IMR-90 (cell line): Measurements from ENCODE around the gene PFKFB1. TPM values are rescaled to one million over a fixed set of nuclear protein-coding genes. Genes with fewer than 3 reads are reported as not detected.

Experiments used
- ATAC-seq: fragments of 200-7000 bp; cut with Tn5 transposase; 2 replicates; pipeline ENCODE4 v1.9.1; 2020; ENCODE audit warnings: low read depth, mild to moderate bottlenecking, moderate library complexity
- BruUV-seq: library from RNA; stranded (reverse); fragments of 400-500 nt; replicated peaks from 2 replicates; lab custom pipeline; 2021; lab: Mats Ljungman, UMichigan
- CTCF ChIA-PET: fragments of 300-600 bp; formaldehyde crosslinking; extraction: SDS; loops from one replicate; lab custom pipeline; 2021; ENCODE audit warnings: antibody characterized with exemption; lab: Yijun Ruan, JAX
- POLR2A ChIA-PET: fragments of 300-600 bp; sonication (Branson Sonifier 250); formaldehyde crosslinking; loops from one replicate; lab custom pipeline; 2022; ENCODE audit warnings: antibody characterized with exemption; ENCODE audit not compliant: unreplicated experiment; lab: Charles Lee
- DNase-seq: peaks from one replicate; pipeline ENCODE4 v3.0.0; 2013
- H2AFZ ChIP-seq: replicated peaks from 2 replicates; pipeline ENCODE3; 2013; ENCODE audit warnings: low read length, mild to moderate bottlenecking; ENCODE audit not compliant: poor library complexity
- H2AK5ac ChIP-seq: 2 replicates; pipeline ENCODE4 v1.6.1; 2013; ENCODE audit warnings: low read depth, low read length, inconsistent platforms
- H2AK9ac ChIP-seq: replicated peaks from 2 replicates; pipeline ENCODE3; 2013; ENCODE audit warnings: mild to moderate bottlenecking, low read depth, low read length, moderate library complexity; ENCODE audit not compliant: poor library complexity
- H2BK120ac ChIP-seq: 2 replicates; pipeline ENCODE4 v1.6.1; 2013; ENCODE audit warnings: low read depth, low read length, inconsistent platforms
- H2BK15ac ChIP-seq: 3 replicates; pipeline ENCODE4 v1.6.1; 2013; ENCODE audit warnings: low read depth, low read length, inconsistent platforms
- H2BK20ac ChIP-seq: 2 replicates; pipeline ENCODE4 v1.6.1; 2013; ENCODE audit warnings: low read depth, mild to moderate bottlenecking, inconsistent platforms, low read length, moderate library complexity
- H2BK5ac ChIP-seq: 2 replicates; pipeline ENCODE4 v1.6.1; 2013; ENCODE audit warnings: mild to moderate bottlenecking, low read depth, low read length, inconsistent platforms; ENCODE audit not compliant: poor library complexity, severe bottlenecking
- H3K14ac ChIP-seq: replicated peaks from 2 replicates; pipeline ENCODE4 v1.6.1; 2013; ENCODE audit warnings: low read depth, low read length, inconsistent platforms
- H3K18ac ChIP-seq: 2 replicates; pipeline ENCODE4 v1.6.1; 2013; ENCODE audit warnings: low read depth, low read length, control low read depth
- H3K23ac ChIP-seq: 2 replicates; pipeline ENCODE4 v1.6.1; 2013; ENCODE audit warnings: low read depth, low read length, inconsistent platforms
- H3K27ac ChIP-seq: 2 replicates; pipeline ENCODE4 v1.5.1; 2013; ENCODE audit warnings: mild to moderate bottlenecking, control low read depth, low read length; ENCODE audit not compliant: insufficient read depth
- H3K27me3 ChIP-seq: 2 replicates; pipeline ENCODE4 v1.6.1; 2013; ENCODE audit warnings: low read length; ENCODE audit not compliant: control insufficient read depth, insufficient read depth
- H3K36me3 ChIP-seq: 2 replicates; pipeline ENCODE4 v1.6.1; 2013; ENCODE audit warnings: low read length, mixed read lengths; ENCODE audit not compliant: control insufficient read depth, insufficient read depth
- H3K4ac ChIP-seq: 2 replicates; pipeline ENCODE4 v1.6.1; 2013; ENCODE audit warnings: low read depth, low read length, inconsistent platforms
- H3K4me1 ChIP-seq: 2 replicates; pipeline ENCODE4 v1.6.1; 2013; ENCODE audit warnings: low read length, mixed read lengths; ENCODE audit not compliant: control insufficient read depth, insufficient read depth
- H3K4me2 ChIP-seq: 2 replicates; pipeline ENCODE4 v1.6.1; 2013; ENCODE audit warnings: low read depth, mild to moderate bottlenecking, control low read depth, low read length, moderate library complexity
- H3K4me3 ChIP-seq: 2 replicates; pipeline ENCODE4 v1.5.1; 2013; ENCODE audit warnings: low read depth, mild to moderate bottlenecking, control low read depth, low read length, moderate library complexity; ENCODE audit not compliant: insufficient read depth
- H3K56ac ChIP-seq: 2 replicates; pipeline ENCODE4 v1.6.1; 2013; ENCODE audit warnings: low read length, inconsistent platforms; ENCODE audit not compliant: insufficient read depth; ENCODE audit errors: extremely low read depth
- H3K79me1 ChIP-seq, 2 experiments: 2 replicates each; pipeline ENCODE4 v1.6.1; 2013; ENCODE audit warnings: low read length in 2 of 2, inconsistent platforms in 1 of 2, low read depth in 1 of 2
- H3K9ac ChIP-seq: 2 replicates; pipeline ENCODE4 v1.6.1; 2013; ENCODE audit warnings: low read depth, low read length, control low read depth
- H3K9me1 ChIP-seq: 2 replicates; pipeline ENCODE4 v1.6.1; 2013; ENCODE audit warnings: low read length, inconsistent platforms; ENCODE audit not compliant: insufficient read depth
- H3K9me3 ChIP-seq: 2 replicates; pipeline ENCODE4 v1.6.1; 2013; ENCODE audit warnings: low read length; ENCODE audit not compliant: control insufficient read depth, insufficient read depth
- H4K20me1 ChIP-seq: 2 replicates; pipeline ENCODE4 v1.6.1; 2013; ENCODE audit warnings: low read length, inconsistent platforms; ENCODE audit not compliant: insufficient read depth
- H4K5ac ChIP-seq: 2 replicates; pipeline ENCODE4 v1.6.1; 2013; ENCODE audit warnings: mild to moderate bottlenecking, low read depth, low read length, control low read depth
- H4K8ac ChIP-seq, 2 experiments: 2 replicates each; pipeline ENCODE4 v1.6.1; 2013; ENCODE audit warnings: low read depth in 2 of 2, low read length in 2 of 2, control low read depth in 1 of 2, inconsistent platforms in 1 of 2
- H4K91ac ChIP-seq: 2 replicates; pipeline ENCODE4 v1.6.1; 2013; ENCODE audit warnings: low read depth, low read length, inconsistent platforms; ENCODE audit not compliant: insufficient read depth
- MAZ ChIP-seq: IDR thresholded peaks from 2 replicates; pipeline ENCODE4 v1.6.1; 2012; ENCODE audit warnings: low read depth, mild to moderate bottlenecking, low read length, improper control_type of control experiment, moderate library complexity, borderline replicate concordance
- NFE2L2 ChIP-seq: fragments of 150-350 bp; IDR thresholded peaks from 2 replicates; pipeline ENCODE4 v1.6.1; 2016; ENCODE audit warnings: low read depth, mild to moderate bottlenecking, low read length
- WGBS, 2 experiments: methylation state at CpG; one replicate each; pipeline versions ENCODE4 v1.1.5 to v1.1.7; 2013; ENCODE audit warnings: missing lambda C conversion rate in 2 of 2; ENCODE audit not compliant: insufficient read length in 1 of 2; ENCODE audit errors: extremely low coverage in 2 of 2; 5-methylcytosine and 5-hydroxymethylcytosine counted together
- dilution Hi-C: fragments of 300-500 bp; cut with HindIII; formaldehyde crosslinking; loops from one replicate; pipeline ENCODE4 v1.14.3; 2018; ENCODE audit warnings: low sequenced_read_pairs; ENCODE audit not compliant: unreplicated experiment
- in situ Hi-C: fragments of 300-500 bp; cut with MboI; formaldehyde crosslinking; loops from 3 replicates; pipeline ENCODE4 v1.14.3; 2019; ENCODE audit warnings: low sequenced_read_pairs, inconsistent platforms, mixed read lengths
- intact Hi-C: fragments of 100-400 bp; cut with micrococcal nuclease; formaldehyde crosslinking; loops from 2 replicates; pipeline ENCODE4 v1.10.0; 2022
- polyA plus RNA-seq, 3 experiments: library from polyadenylated mRNA; depleted of rRNA; stranded (reverse); fragments of >200 nt; gene quantifications; 2 replicates each; pipeline ENCODE4 v1.2.3, GENCODE V29; 2012; ENCODE audit warnings: low replicate concordance in 1 of 3
- total RNA-seq: library from RNA; depleted of rRNA; stranded (reverse); fragments of >200 nt; gene quantifications from 2 replicates; pipeline ENCODE4 v1.2.3, GENCODE V29; 2012
- TF ChIP-seq, protein P1 (sequence below): fragments of 150-350 bp; IDR thresholded peaks from 2 replicates; pipeline ENCODE4 v1.6.1; 2017; ENCODE audit warnings: mild to moderate bottlenecking, antibody characterized with exemption, low read length, low read depth

Gene PFKFB1
- total and polyA plus RNA-seq, 2 of the 4 experiments (the other 2 are of a cell fraction), result under 0.01 to 0.15 TPM

DNA sequence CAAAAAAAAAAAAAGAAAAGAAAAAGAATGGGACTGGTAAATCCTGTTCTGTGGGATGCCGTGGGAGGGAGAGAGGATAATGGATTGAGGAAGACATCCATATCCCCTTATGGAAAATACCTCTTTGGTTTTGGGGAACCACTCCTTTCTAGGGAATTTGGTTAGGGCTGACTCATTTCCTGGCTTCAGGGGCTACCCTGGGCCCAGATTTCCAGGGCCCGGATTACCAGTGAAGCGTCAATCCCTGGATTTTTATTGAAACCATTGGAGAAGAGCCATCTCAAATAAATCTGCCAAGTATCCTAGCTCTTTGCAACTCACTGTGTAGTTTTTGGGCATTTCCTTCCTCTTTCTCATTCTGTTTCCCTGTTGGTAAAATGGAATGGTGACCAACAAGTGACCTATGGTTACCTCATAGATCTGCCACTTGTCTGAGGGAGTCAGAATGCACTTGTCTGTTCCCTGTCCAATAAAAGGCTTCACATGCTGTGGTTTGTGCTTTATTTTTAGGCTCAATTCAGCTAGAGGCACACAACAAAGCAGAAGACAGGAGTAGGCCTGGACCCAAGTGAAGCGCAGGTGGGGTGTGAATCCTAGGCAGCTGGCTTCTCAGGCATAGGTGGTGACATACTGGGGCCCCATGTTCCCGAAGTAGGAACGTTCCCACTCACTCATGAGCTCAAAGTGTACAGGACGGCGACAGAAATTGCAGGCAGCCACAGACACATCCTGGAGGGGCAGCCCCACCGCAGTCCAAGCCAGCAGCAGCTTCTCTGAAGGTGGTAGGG lies 14.8 kb upstream of the PFKFB1 start:
- ChIA-PET CTCF (no interaction called here), POLR2A (no interaction called here)
- BruUV-seq, result no TSS peak

More for the DNA sequence above, 14.8 kb upstream of the PFKFB1 start:
- no peaks in the 10 kb centered on the region for H3K9me3 ChIP-seq
- H3K14ac ChIP-seq, result no peak overlapping the region
- no peak overlapping the region for H3K56ac ChIP-seq
- H4K5ac ChIP-seq, result no peak overlapping the region
- no peak overlapping the region for H2AK5ac ChIP-seq
- peaks cover 4% of the 10 kb centered on the region for H3K4me1 ChIP-seq
- no peak overlapping the region for H4K91ac ChIP-seq
- H3K36me3 ChIP-seq, result peaks cover 7% of the 10 kb centered on the region
- TF ChIP-seq, protein P1, sequence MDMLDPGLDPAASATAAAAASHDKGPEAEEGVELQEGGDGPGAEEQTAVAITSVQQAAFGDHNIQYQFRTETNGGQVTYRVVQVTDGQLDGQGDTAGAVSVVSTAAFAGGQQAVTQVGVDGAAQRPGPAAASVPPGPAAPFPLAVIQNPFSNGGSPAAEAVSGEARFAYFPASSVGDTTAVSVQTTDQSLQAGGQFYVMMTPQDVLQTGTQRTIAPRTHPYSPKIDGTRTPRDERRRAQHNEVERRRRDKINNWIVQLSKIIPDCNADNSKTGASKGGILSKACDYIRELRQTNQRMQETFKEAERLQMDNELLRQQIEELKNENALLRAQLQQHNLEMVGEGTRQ, result no peak
- TF ChIP-seq NFE2L2 (no peak), MAZ (no peak)
- no peak overlapping the region for H3K9ac ChIP-seq
- H2AK9ac ChIP-seq, result no peak overlapping the region
- no peaks in the 10 kb centered on the region; a peak in 1 of 4 replicates for H3K79me1 ChIP-seq
- no peak overlapping the region for H3K4me3 ChIP-seq
- no peak overlapping the region for H3K4me2 ChIP-seq
- intact Hi-C loops, result no loop called here
- H3K23ac ChIP-seq, result no peak overlapping the region
- H2BK20ac ChIP-seq, result no peak overlapping the region
- H3K27me3 ChIP-seq, result no peaks in the 10 kb centered on the region; the same call in 1 of the 2 replicates
- peak overlapping the region; percentile 10 for H2AFZ ChIP-seq
- in situ Hi-C loops, result no loop called here
- dilution Hi-C loops, result no loop called here
- no peak overlapping the region for H3K4ac ChIP-seq
- no peak overlapping the region for H3K18ac ChIP-seq
- ATAC-seq (no peak), DNase-seq (peak; percentile 4)
- H2BK15ac ChIP-seq, result no peak overlapping the region
- H3K27ac ChIP-seq, result no peak overlapping the region
- peaks cover 6% of the 10 kb centered on the region; the same call in 1 of the 2 replicates for H4K20me1 ChIP-seq
- WGBS, 2 experiments, result no CpG with 5 or more reads among the region's 9 CpGs
- no peak overlapping the region for H2BK120ac ChIP-seq
- H3K9me1 ChIP-seq, result peaks cover 3% of the 10 kb centered on the region
- no peak overlapping the region for H2BK5ac ChIP-seq
- H4K8ac ChIP-seq, result no peak overlapping the region
